ENCODE measurements around the gene SUPT4H1.

DNA sequence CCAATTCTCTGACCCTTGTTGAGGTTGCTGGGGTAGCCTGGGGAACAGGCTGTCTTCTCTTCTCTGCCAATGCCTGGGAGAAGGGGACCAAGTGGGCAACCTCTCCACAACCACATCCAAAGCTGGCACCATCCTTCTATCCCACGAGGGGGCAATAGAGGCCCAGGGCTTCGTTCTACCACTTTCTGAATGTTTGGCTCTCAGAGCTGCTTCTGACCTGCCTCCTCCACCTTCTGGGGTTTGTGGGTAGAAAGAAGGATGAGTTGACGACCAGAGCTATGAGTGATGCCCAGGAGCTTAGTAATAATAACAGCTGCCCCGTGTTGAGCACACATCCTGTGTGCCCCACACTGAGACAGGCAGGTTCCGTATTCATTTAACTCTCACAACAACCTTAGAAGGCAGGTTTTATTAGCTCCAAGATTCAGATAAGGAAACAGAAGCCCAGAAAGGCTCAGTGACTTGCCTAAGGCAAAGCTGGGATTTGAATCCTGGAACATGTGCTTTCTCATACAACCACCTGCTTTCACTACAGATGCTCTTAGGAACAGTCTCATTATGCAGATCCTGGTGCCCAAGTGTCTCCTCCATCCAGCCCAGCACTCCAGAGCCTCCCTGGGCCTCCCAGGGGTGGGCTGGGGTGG is 34.5 kb downstream of the SUPT4H1 start:
- TF ChIP-seq, protein P1, sequence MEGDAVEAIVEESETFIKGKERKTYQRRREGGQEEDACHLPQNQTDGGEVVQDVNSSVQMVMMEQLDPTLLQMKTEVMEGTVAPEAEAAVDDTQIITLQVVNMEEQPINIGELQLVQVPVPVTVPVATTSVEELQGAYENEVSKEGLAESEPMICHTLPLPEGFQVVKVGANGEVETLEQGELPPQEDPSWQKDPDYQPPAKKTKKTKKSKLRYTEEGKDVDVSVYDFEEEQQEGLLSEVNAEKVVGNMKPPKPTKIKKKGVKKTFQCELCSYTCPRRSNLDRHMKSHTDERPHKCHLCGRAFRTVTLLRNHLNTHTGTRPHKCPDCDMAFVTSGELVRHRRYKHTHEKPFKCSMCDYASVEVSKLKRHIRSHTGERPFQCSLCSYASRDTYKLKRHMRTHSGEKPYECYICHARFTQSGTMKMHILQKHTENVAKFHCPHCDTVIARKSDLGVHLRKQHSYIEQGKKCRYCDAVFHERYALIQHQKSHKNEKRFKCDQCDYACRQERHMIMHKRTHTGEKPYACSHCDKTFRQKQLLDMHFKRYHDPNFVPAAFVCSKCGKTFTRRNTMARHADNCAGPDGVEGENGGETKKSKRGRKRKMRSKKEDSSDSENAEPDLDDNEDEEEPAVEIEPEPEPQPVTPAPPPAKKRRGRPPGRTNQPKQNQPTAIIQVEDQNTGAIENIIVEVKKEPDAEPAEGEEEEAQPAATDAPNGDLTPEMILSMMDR (conservative IDR thresholded peaks at IDR 0.05; ENCODE audit: low read depth, low read length): peak; percentile 98
- TF ChIP-seq EZH2phosphoT487 (IDR thresholded peaks at IDR 0.05; ENCODE audit: borderline replicate concordance, low read length): no peak
- no peak for TF ChIP-seq EZH2 (IDR thresholded peaks at IDR 0.05; ENCODE audit: low read length, unreplicated experiment)

Measured in PC-3 (cell line).